HepG2 (cell line): ENCODE measurements around the gene CD28. TPM values are rescaled to one million over a fixed set of nuclear protein-coding genes. Genes with fewer than 3 reads are reported as not detected.

Experiments used
- ATAC-seq: fragments of 200-7000 bp; cut with Tn5 transposase; 3 replicates; pipeline ENCODE4 v1.9.1; 2020; ENCODE audit warnings: mild to moderate bottlenecking, moderate library complexity
- BruUV-seq: library from RNA; stranded (reverse); fragments of 400-500 nt; replicated peaks from 2 replicates; lab custom pipeline; 2021; lab: Mats Ljungman, UMichigan
- CTCF ChIA-PET: fragments of 300-600 bp; formaldehyde crosslinking; extraction: SDS; loops from one replicate; lab custom pipeline; 2021; ENCODE audit warnings: low total read pairs, inconsistent platforms, low intra/inter-chr PET ratio; lab: Yijun Ruan, JAX
- POLR2A ChIA-PET: fragments of 350-600 bp; sonication (Branson Sonifier 250); formaldehyde crosslinking; loops from one replicate; lab custom pipeline; 2020; ENCODE audit warnings: antibody characterized with exemption, inconsistent platforms; lab: Yijun Ruan, JAX
- DNase-seq: peaks from one replicate; pipeline ENCODE4 v3.0.0-alpha.2; 2015; ENCODE audit warnings: low spot score
- FAIRE-seq: peaks from 3 replicates; lab custom pipeline; 2011; peaks lifted over from hg19 to GRCh38; lab: Jason Lieb, UNC
- H2AFZ ChIP-seq: one replicate; pipeline ENCODE4 v1.6.1; 2011; ENCODE audit warnings: low read length, inconsistent platforms
- H3K27ac ChIP-seq: fragments of 300-600 bp; 3 replicates; pipeline ENCODE4 v1.8.0; 2011; ENCODE audit warnings: mixed run types, mild to moderate bottlenecking, mixed read lengths, low read length, inconsistent platforms; ENCODE audit not compliant: insufficient read depth; ENCODE audit errors: extremely low read length
- H3K27me3 ChIP-seq, 2 experiments: fragments of 200-600 bp in 1 of 2; 2 replicates in 1 of 2; 3 replicates in 1 of 2; pipeline versions ENCODE4 v1.6.0 to v1.8.0; 2011; ENCODE audit warnings: low read length in 2 of 2, mild to moderate bottlenecking in 2 of 2, moderate library complexity in 2 of 2, inconsistent platforms in 1 of 2; ENCODE audit not compliant: insufficient read depth in 2 of 2, control insufficient read depth in 1 of 2
- H3K36me3 ChIP-seq, 2 experiments: fragments of 200-600 bp in 1 of 2; replicated peaks in 1 of 2; 2 replicates in 1 of 2; 3 replicates in 1 of 2; pipeline versions ENCODE4 v1.5.1 to v1.8.0; 2011; ENCODE audit warnings: low read length in 2 of 2, inconsistent platforms in 1 of 2; ENCODE audit not compliant: insufficient read depth in 2 of 2, control insufficient read depth in 1 of 2
- H3K4me1 ChIP-seq: 2 replicates; pipeline ENCODE4 v1.5.1; 2012; ENCODE audit warnings: low read length, inconsistent platforms; ENCODE audit not compliant: insufficient read depth
- H3K4me2 ChIP-seq: 2 replicates; pipeline ENCODE4 v1.6.0; 2011; ENCODE audit warnings: low read depth, low read length, inconsistent platforms
- H3K4me3 ChIP-seq, 3 experiments: fragments of 200-600 bp in 1 of 3; sonication (generic), shearing (Covaris generic) in 1 of 3; replicated peaks in 1 of 3; 2 replicates each; pipeline ENCODE4 v1.5.1; 2011 to 2016; ENCODE audit warnings: low read length in 3 of 3, inconsistent platforms in 2 of 3, low read depth in 2 of 3, mild to moderate bottlenecking in 2 of 3, control low read depth in 1 of 3, mixed read lengths in 1 of 3; ENCODE audit not compliant: insufficient read depth in 1 of 3
- H3K79me2 ChIP-seq: one replicate; pipeline ENCODE4 v1.6.1; 2011; ENCODE audit warnings: low read length, inconsistent platforms; ENCODE audit not compliant: insufficient read depth
- H3K9ac ChIP-seq: 2 replicates; pipeline ENCODE4 v1.6.0; 2011; ENCODE audit warnings: mild to moderate bottlenecking, low read depth, low read length, inconsistent platforms; ENCODE audit not compliant: insufficient read depth
- H3K9me3 ChIP-seq: 2 replicates; pipeline ENCODE4 v1.5.1; 2012; ENCODE audit warnings: mild to moderate bottlenecking, low read length
- H4K20me1 ChIP-seq: 2 replicates; pipeline ENCODE4 v1.6.0; 2011; ENCODE audit warnings: inconsistent platforms, mild to moderate bottlenecking, low read length, moderate library complexity; ENCODE audit not compliant: insufficient read depth
- GATA4 ChIP-seq: sonication (generic); IDR thresholded peaks from 2 replicates; pipeline ENCODE4 v1.6.1; 2016; ENCODE audit warnings: antibody characterized with exemption, low read depth, borderline replicate concordance
- HOXA9 ChIP-seq: sonication (generic); formaldehyde crosslinking; IDR thresholded peaks from 2 replicates; pipeline ENCODE4 v1.8.1; 2022; ENCODE audit warnings: missing genetic modification reagents, mild to moderate bottlenecking, moderate library complexity, borderline replicate concordance
- MIER3 ChIP-seq: IDR thresholded peaks from 2 replicates; pipeline ENCODE4 v1.6.1; 2016; ENCODE audit warnings: missing compliant biosample characterization, borderline replicate concordance
- RBFOX2 ChIP-seq: fragments of 200-400 bp; formaldehyde crosslinking; IDR thresholded peaks from 2 replicates; pipeline ENCODE4 v1.6.1; 2017; ENCODE audit warnings: low read depth, mild to moderate bottlenecking, low read length
- RBM39 ChIP-seq: fragments of 200-400 bp; formaldehyde crosslinking; IDR thresholded peaks from one replicate; pipeline ENCODE4 v1.6.1; 2018; ENCODE audit warnings: antibody characterized with exemption, mild to moderate bottlenecking, low read depth, low read length; ENCODE audit not compliant: poor library complexity, severe bottlenecking
- RFX5 ChIP-seq: IDR thresholded peaks from 2 replicates; pipeline ENCODE4 v1.6.1; 2011; ENCODE audit warnings: low read depth, low read length, improper control_type of control experiment
- SNRNP70 ChIP-seq: fragments of 200-400 bp; formaldehyde crosslinking; IDR thresholded peaks from 2 replicates; pipeline ENCODE4 v1.6.1; 2017; ENCODE audit warnings: mild to moderate bottlenecking, low read depth, low read length, moderate library complexity
- ZSCAN31 ChIP-seq: sonication (generic); formaldehyde crosslinking; IDR thresholded peaks from 2 replicates; pipeline ENCODE4 v1.5.0; 2020; ENCODE audit warnings: low read depth, mild to moderate bottlenecking, missing genetic modification reagents
- WGBS: methylation state at CpG from one replicate; pipeline ENCODE4 v1.1.6; 2017; ENCODE audit warnings: low lambda C conversion rate; 5-methylcytosine and 5-hydroxymethylcytosine counted together
- in situ Hi-C: cut with HindIII; loops from 2 replicates; pipeline ENCODE4 v1.10.0; 2017; ENCODE audit warnings: low pct_unique_long_range_greater_than_20kb; ENCODE audit not compliant: extremely low pct_ligation_motif_present
- intact Hi-C: fragments of 100-400 bp; cut with micrococcal nuclease; formaldehyde crosslinking; loops from one replicate; pipeline ENCODE4 v1.10.0; 2022; ENCODE audit not compliant: unreplicated experiment
- polyA plus RNA-seq, 8 experiments: library from polyadenylated mRNA; depleted of rRNA in 3 of 8; stranded (reverse) in 7 of 8; unstranded in 1 of 8; fragments of >200 nt; fragmentation: Illumina TruSeq in 4 of 8; extraction: Trizol in 4 of 8; gene quantifications; 2 replicates each; pipeline versions ENCODE4 v1.2.1 to v1.2.3, GENCODE V29; 2011 to 2016; ENCODE audit warnings: low read depth in 4 of 8, missing spikeins in 1 of 8, mixed read lengths in 1 of 8; ENCODE audit not compliant: insufficient read depth in 1 of 8
- total RNA-seq, 5 experiments: library from RNA; depleted of rRNA; stranded (reverse); fragments of >200 nt; fragmentation: Illumina TruSeq; extraction: Trizol; gene quantifications; 2 replicates each; pipeline ENCODE4 v1.2.3, GENCODE V29; 2016; ENCODE audit warnings: low read depth in 1 of 5
- TF ChIP-seq, protein P1 (sequence below): sonication (generic); formaldehyde crosslinking; IDR thresholded peaks from 2 replicates; pipeline ENCODE4 v1.8.0; 2022; ENCODE audit warnings: missing genetic modification reagents, mild to moderate bottlenecking, moderate library complexity, borderline replicate concordance
- TF ChIP-seq, protein P2 (sequence below): sonication (generic); formaldehyde crosslinking; IDR thresholded peaks from 2 replicates; pipeline ENCODE4 v1.5.0; 2020; ENCODE audit warnings: missing genetic modification reagents, mild to moderate bottlenecking, borderline replicate concordance
- TF ChIP-seq, protein P3 (sequence below): sonication (generic); formaldehyde crosslinking; IDR thresholded peaks from 2 replicates; pipeline ENCODE4 v1.4.0; 2020; ENCODE audit warnings: missing genetic modification reagents
- TF ChIP-seq, protein P4 (sequence below): IDR thresholded peaks from 2 replicates; pipeline ENCODE4 v1.6.1; 2016; ENCODE audit warnings: mild to moderate bottlenecking, missing biosample characterization, missing genetic modification reagents

The CD28 gene
- total and polyA plus RNA-seq, 2 of the 13 experiments (the other 11 are each of a cell fraction or from before 2014, with no cell fraction given): not detected

DNA sequence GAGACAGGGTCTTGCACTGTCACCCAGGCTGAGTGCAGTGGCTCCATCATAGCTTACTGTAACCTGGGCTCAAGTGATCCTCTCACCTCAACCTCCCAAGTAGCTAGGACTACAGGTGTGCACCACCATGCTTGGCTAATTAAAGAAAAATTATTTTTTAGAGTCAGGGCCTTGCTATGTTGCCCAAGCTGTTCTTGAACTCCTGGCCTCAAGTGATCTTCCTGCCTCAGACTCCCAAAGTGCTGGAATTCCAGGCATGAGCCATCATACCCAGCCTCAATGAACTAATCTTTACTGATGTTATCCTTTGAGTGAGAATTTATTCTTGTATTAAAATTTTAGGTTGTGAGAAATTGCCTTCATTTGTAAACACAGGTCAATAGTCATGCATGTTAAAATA, 27.0 kb upstream of the CD28 start (continued):
- TF ChIP-seq, protein P1, sequence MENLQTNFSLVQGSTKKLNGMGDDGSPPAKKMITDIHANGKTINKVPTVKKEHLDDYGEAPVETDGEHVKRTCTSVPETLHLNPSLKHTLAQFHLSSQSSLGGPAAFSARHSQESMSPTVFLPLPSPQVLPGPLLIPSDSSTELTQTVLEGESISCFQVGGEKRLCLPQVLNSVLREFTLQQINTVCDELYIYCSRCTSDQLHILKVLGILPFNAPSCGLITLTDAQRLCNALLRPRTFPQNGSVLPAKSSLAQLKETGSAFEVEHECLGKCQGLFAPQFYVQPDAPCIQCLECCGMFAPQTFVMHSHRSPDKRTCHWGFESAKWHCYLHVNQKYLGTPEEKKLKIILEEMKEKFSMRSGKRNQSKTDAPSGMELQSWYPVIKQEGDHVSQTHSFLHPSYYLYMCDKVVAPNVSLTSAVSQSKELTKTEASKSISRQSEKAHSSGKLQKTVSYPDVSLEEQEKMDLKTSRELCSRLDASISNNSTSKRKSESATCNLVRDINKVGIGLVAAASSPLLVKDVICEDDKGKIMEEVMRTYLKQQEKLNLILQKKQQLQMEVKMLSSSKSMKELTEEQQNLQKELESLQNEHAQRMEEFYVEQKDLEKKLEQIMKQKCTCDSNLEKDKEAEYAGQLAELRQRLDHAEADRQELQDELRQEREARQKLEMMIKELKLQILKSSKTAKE (CRISPR knock-in tag): no peak
- TF ChIP-seq, protein P2, sequence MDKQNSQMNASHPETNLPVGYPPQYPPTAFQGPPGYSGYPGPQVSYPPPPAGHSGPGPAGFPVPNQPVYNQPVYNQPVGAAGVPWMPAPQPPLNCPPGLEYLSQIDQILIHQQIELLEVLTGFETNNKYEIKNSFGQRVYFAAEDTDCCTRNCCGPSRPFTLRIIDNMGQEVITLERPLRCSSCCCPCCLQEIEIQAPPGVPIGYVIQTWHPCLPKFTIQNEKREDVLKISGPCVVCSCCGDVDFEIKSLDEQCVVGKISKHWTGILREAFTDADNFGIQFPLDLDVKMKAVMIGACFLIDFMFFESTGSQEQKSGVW: no peak
- TF ChIP-seq MIER3: no peak
- no peak for TF ChIP-seq HOXA9 (CRISPR knock-in tag)

DNA sequence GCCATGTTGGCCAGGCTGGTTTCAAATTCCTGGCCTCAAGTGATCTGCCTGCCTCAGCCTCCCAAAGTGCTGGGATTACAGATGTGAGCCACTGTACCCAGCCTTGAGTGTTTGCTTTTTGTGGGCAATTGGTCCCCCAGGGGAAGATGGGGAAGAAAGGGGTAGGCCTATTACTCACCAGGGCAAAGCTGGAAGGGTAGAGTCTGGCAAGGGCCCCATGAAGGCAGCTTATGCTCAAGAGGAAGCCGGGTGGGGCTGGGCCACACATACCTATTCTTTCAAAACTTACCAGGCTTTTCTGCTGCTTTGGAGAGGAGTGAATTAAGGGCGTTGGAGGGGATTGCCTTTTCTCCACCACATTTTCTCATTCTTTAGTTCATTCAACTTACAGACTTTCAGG, 24.5 kb upstream of the CD28 start:
- Histone ChIP-seq H3K9me3 (no peaks in the 10 kb centered on the region), H3K4me1 (peaks cover 13% of the 10 kb centered on the region), H2AFZ (no peak overlapping the region), H3K36me3 (no peaks in the 10 kb centered on the region), H3K4me3 (no peak overlapping the region), H3K27me3 (no peaks in the 10 kb centered on the region), H4K20me1 (no peaks in the 10 kb centered on the region), H3K79me2 (no peaks in the 10 kb centered on the region), H3K4me2 (no peak overlapping the region), H3K9ac (no peak overlapping the region), H3K27ac (no peak overlapping the region)
- TF ChIP-seq ZSCAN31 (no peak), GATA4 (no peak), RFX5 (no peak), RBFOX2 (no peak), RBM39 (no peak), SNRNP70 (no peak)
- TF ChIP-seq, protein P3, sequence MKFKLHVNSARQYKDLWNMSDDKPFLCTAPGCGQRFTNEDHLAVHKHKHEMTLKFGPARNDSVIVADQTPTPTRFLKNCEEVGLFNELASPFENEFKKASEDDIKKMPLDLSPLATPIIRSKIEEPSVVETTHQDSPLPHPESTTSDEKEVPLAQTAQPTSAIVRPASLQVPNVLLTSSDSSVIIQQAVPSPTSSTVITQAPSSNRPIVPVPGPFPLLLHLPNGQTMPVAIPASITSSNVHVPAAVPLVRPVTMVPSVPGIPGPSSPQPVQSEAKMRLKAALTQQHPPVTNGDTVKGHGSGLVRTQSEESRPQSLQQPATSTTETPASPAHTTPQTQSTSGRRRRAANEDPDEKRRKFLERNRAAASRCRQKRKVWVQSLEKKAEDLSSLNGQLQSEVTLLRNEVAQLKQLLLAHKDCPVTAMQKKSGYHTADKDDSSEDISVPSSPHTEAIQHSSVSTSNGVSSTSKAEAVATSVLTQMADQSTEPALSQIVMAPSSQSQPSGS (CRISPR knock-in tag): no peak
- TF ChIP-seq, protein P4, sequence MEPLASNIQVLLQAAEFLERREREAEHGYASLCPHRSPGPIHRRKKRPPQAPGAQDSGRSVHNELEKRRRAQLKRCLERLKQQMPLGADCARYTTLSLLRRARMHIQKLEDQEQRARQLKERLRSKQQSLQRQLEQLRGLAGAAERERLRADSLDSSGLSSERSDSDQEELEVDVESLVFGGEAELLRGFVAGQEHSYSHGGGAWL (CRISPR knock-in tag): no peak
- no peak for ATAC-seq
- WGBS: 69% methylated on average over 2 of the region's 2 CpGs
- intact Hi-C loops (no loop called here), in situ Hi-C loops (no loop called here)
- CTCF ChIA-PET: no interaction called here
- BruUV-seq: no TSS peak
- DNase-seq: no peak
- no peak for FAIRE-seq
- POLR2A ChIA-PET: interaction anchor here (1.0 kb wide), 1 partner anchor 102 kb away, joined by 3 read pairs; no protein-coding TSS in a partner anchor
